ENCODE measurements around the gene RABGAP1L. TPM values are rescaled to one million over a fixed set of nuclear protein-coding genes. Genes with fewer than 3 reads are reported as not detected.

RABGAP1L gene
- total and polyA plus RNA-seq, 10 donors: 30.3 to 125 (median 77.7) TPM

- WGBS, 5 donors: 93 to 98% (median 95%) methylated on average over 8 of the region's 8 CpGs
- no peak for TF ChIP-seq POLR2AphosphoS5 (IDR thresholded peaks at IDR 0.05)
- no peak for TF ChIP-seq CTCF (IDR thresholded peaks at IDR 0.05 in 8 of 11, conservative IDR thresholded peaks at IDR 0.05 in 3 of 11)
- no peak for TF ChIP-seq POLR2A (IDR thresholded peaks at IDR 0.05)
- no peak overlapping the region for H3K27ac ChIP-seq
- no peak for DNase-seq
- H3K27me3 ChIP-seq (replicated peaks in 1 of 7): no peaks in the 10 kb centered on the region
- H3K4me3 ChIP-seq: no peak overlapping the region
- H3K36me3 ChIP-seq: peaks cover 0 to 38% (median 0%) of the 10 kb centered on the region in 6 donors
- H3K4me1 ChIP-seq: no peaks in the 10 kb centered on the region
- intact Hi-C loops (cut with DNase I; ENCODE audit: low total_unique reads): no loop called here
- peaks cover 0 to 14% (median 0%) of the 10 kb centered on the region in 8 donors for H3K9me3 ChIP-seq
These were observed 553.2 kb downstream of the RABGAP1L start for GRCh38 chr1:174712541-174712940.

- Histone ChIP-seq H3K36me3 (peaks cover 0 to 26% (median 0%) of the 10 kb centered on the region in 6 donors), H3K27ac (no peak overlapping the region), H3K4me3 (no peak overlapping the region), H3K27me3 (replicated peaks in 1 of 7) (no peaks in the 10 kb centered on the region), H3K4me1 (no peaks in the 10 kb centered on the region), H3K9me3 (peaks cover 0 to 13% (median 0%) of the 10 kb centered on the region in 8 donors)
- TF ChIP-seq POLR2A (IDR thresholded peaks at IDR 0.05) (no peak), CTCF (IDR thresholded peaks at IDR 0.05 in 8 of 11, conservative IDR thresholded peaks at IDR 0.05 in 3 of 11) (no peak), POLR2AphosphoS5 (IDR thresholded peaks at IDR 0.05) (no peak)
- intact Hi-C loops (cut with DNase I; ENCODE audit: low total_unique reads): no loop called here
- 55 to 70% (median 57%) methylated on average over 1 of the region's 1 CpG for WGBS, 5 donors
- DNase-seq: no peak
These were observed 554.5 kb downstream of the RABGAP1L start for GRCh38 chr1:174713796-174714195.

GRCh38 chr1:174719194-174719593 lies 559.9 kb downstream of the RABGAP1L start:
- H3K4me1 ChIP-seq: no peaks in the 10 kb centered on the region
- intact Hi-C loops (cut with DNase I; ENCODE audit: low total_unique reads): no loop called here
- WGBS, 5 donors: 95 to 100% (median 97%) methylated on average over 2 of the region's 2 CpGs
- no peak for DNase-seq
- H3K36me3 ChIP-seq: no peaks in the 10 kb centered on the region
- no peak overlapping the region for H3K27ac ChIP-seq
- no peaks in the 10 kb centered on the region for H3K9me3 ChIP-seq
- H3K4me3 ChIP-seq: no peak overlapping the region
- TF ChIP-seq POLR2AphosphoS5 (IDR thresholded peaks at IDR 0.05) (no peak), POLR2A (IDR thresholded peaks at IDR 0.05) (no peak), CTCF (IDR thresholded peaks at IDR 0.05 in 8 of 11, conservative IDR thresholded peaks at IDR 0.05 in 3 of 11) (no peak)
- no peaks in the 10 kb centered on the region for H3K27me3 ChIP-seq (replicated peaks in 1 of 7)

- intact Hi-C loops (cut with DNase I; ENCODE audit: low total_unique reads): no loop called here
- no peaks in the 10 kb centered on the region for H3K27me3 ChIP-seq (replicated peaks in 1 of 7)
- no peaks in the 10 kb centered on the region for H3K9me3 ChIP-seq
- WGBS, 5 donors: 90 to 100% (median 98%) methylated on average over 1 of the region's 1 CpG
- no peak overlapping the region for H3K4me3 ChIP-seq
- H3K27ac ChIP-seq: no peak overlapping the region
- no peaks in the 10 kb centered on the region for H3K36me3 ChIP-seq
- TF ChIP-seq POLR2AphosphoS5 (IDR thresholded peaks at IDR 0.05): no peak
- TF ChIP-seq CTCF (IDR thresholded peaks at IDR 0.05 in 8 of 11, conservative IDR thresholded peaks at IDR 0.05 in 3 of 11): no peak
- no peak for TF ChIP-seq POLR2A (IDR thresholded peaks at IDR 0.05)
- H3K4me1 ChIP-seq: no peaks in the 10 kb centered on the region
- DNase-seq: no peak
These were observed 561.3 kb downstream of the RABGAP1L start for GRCh38 chr1:174720618-174721017.

Data from spleen (tissue), 11 donors.